SU-DHL-6 (cell line): ENCODE data around the gene SCN11A.

Source experiments
- CTCF ChIP-seq: fragments of 200-600 bp; sonication (generic); IDR thresholded peaks from one replicate; pipeline ENCODE4 v1.5.1; 2017; ENCODE audit warnings: antibody characterized with exemption, mild to moderate bottlenecking, low read length, moderate library complexity; ENCODE audit not compliant: insufficient read depth, poor library complexity, severe bottlenecking
- EZH2phosphoT487 ChIP-seq: fragments of 200-600 bp; sonication (generic), shearing (Covaris generic); conservative IDR thresholded peaks from 2 replicates; pipeline ENCODE4 v1.6.1; 2018; ENCODE audit warnings: mild to moderate bottlenecking, antibody characterized with exemption, low read length, moderate library complexity, mixed read lengths

- TF ChIP-seq CTCF (no peak), EZH2phosphoT487 (no peak)
Measured at GRCh38 chr3:39005295-39005694, 46.4 kb downstream of the SCN11A start.
